ENCODE measurements around the gene PPFIBP2.

- TF ChIP-seq CTCF (IDR thresholded peaks at IDR 0.05) (no peak), POLR2A (IDR thresholded peaks at IDR 0.05) (no peak)
Measured at GRCh38 chr11:7645206-7645605, 131.4 kb downstream of the PPFIBP2 start.

All from esophagus squamous epithelium (tissue), 4 donors.